SK-N-SH treated with all-trans-retinoic acid at 6 μM for 48 hours (cell line): ENCODE data around the gene MMP25.
A peak's percentile ranks its signal among the peaks of the same experiment; 100 is the strongest.

Experiments used
- ATAC-seq: fragments of 200-7000 bp; cut with Tn5 transposase; 3 replicates; pipeline ENCODE4 v1.9.1; 2020; ENCODE audit warnings: mild to moderate bottlenecking, moderate library complexity
- ARNTL ChIP-seq: fragments of 450-650 bp; formaldehyde crosslinking; IDR thresholded peaks from 2 replicates; pipeline ENCODE4 v1.5.0; 2020; ENCODE audit warnings: low read depth, mild to moderate bottlenecking, moderate library complexity, borderline replicate concordance
- BACH2 ChIP-seq: fragments of 250-450 bp; sonication (Bioruptor Pico); IDR thresholded peaks from 2 replicates; pipeline ENCODE4 v1.9.0; 2021; ENCODE audit warnings: mild to moderate bottlenecking, borderline replicate concordance
- CSDC2 ChIP-seq: fragments of 250-450 bp; sonication (Bioruptor Pico); IDR thresholded peaks from 2 replicates; pipeline ENCODE4 v1.5.0; 2020; ENCODE audit warnings: mild to moderate bottlenecking, moderate library complexity
- ESRRG ChIP-seq: fragments of 250-450 bp; sonication (Bioruptor Pico); IDR thresholded peaks from 2 replicates; pipeline ENCODE4 v1.6.1; 2021; ENCODE audit warnings: mild to moderate bottlenecking
- GLIS3 ChIP-seq: fragments of 250-450 bp; sonication (Bioruptor Pico); IDR thresholded peaks from 2 replicates; pipeline ENCODE4 v1.5.0; 2020; ENCODE audit warnings: mild to moderate bottlenecking, moderate library complexity
- ISL1 ChIP-seq: fragments of 250-450 bp; sonication (Bioruptor Pico); IDR thresholded peaks from 2 replicates; pipeline ENCODE4 v2.1.2; 2022; ENCODE audit warnings: mild to moderate bottlenecking, moderate library complexity
- PPARA ChIP-seq: fragments of 250-450 bp; sonication (Bioruptor Pico); IDR thresholded peaks from 2 replicates; pipeline ENCODE4 v1.5.0; 2020; ENCODE audit warnings: mild to moderate bottlenecking, borderline replicate concordance
- RARB ChIP-seq: fragments of 250-450 bp; sonication (Bioruptor Pico); IDR thresholded peaks from 2 replicates; pipeline ENCODE4 v1.8.0; 2021; ENCODE audit warnings: mild to moderate bottlenecking, moderate library complexity
- SNAI2 ChIP-seq: fragments of 250-450 bp; sonication (Bioruptor Pico); IDR thresholded peaks from 2 replicates; pipeline ENCODE4 v1.5.0; 2020; ENCODE audit warnings: mild to moderate bottlenecking, moderate library complexity
- TCF4 ChIP-seq: fragments of 250-450 bp; sonication (Bioruptor Pico); IDR thresholded peaks from 2 replicates; pipeline ENCODE4 v1.8.0; 2021; ENCODE audit warnings: mild to moderate bottlenecking, moderate library complexity, borderline replicate concordance
- TOX ChIP-seq: fragments of 250-450 bp; sonication (Bioruptor Pico); IDR thresholded peaks from 2 replicates; pipeline ENCODE4 v1.8.0; 2021; ENCODE audit warnings: mild to moderate bottlenecking, moderate library complexity, borderline replicate concordance
- ZFP3 ChIP-seq: fragments of 250-450 bp; sonication (Bioruptor Pico); IDR thresholded peaks from 2 replicates; pipeline ENCODE4 v1.5.0; 2020; ENCODE audit warnings: mild to moderate bottlenecking, moderate library complexity
- ZFP30 ChIP-seq: fragments of 450-650 bp; formaldehyde crosslinking; IDR thresholded peaks from 2 replicates; pipeline ENCODE4 v1.5.0; 2022; ENCODE audit warnings: mild to moderate bottlenecking, moderate library complexity
- ZNF565 ChIP-seq: fragments of 450-650 bp; formaldehyde crosslinking; conservative IDR thresholded peaks from 2 replicates; pipeline ENCODE4 v1.5.0; 2020; ENCODE audit warnings: low read depth, mild to moderate bottlenecking, moderate library complexity
- ZNF70 ChIP-seq: fragments of 450-650 bp; formaldehyde crosslinking; IDR thresholded peaks from 2 replicates; pipeline ENCODE4 v1.5.0; 2020; ENCODE audit warnings: mild to moderate bottlenecking, moderate library complexity
- ZNF8 ChIP-seq: fragments of 450-650 bp; formaldehyde crosslinking; IDR thresholded peaks from 2 replicates; pipeline ENCODE4 v1.5.0; 2020; ENCODE audit warnings: mild to moderate bottlenecking, moderate library complexity
- TF ChIP-seq, protein P1 (sequence below): fragments of 250-450 bp; sonication (Bioruptor Pico); IDR thresholded peaks from 2 replicates; pipeline ENCODE4 v1.5.1; 2021; ENCODE audit warnings: mild to moderate bottlenecking, moderate library complexity
- TF ChIP-seq, protein P2 (sequence below): fragments of 250-450 bp; sonication (Bioruptor Pico); IDR thresholded peaks from 2 replicates; pipeline ENCODE4 v1.5.1; 2020; ENCODE audit warnings: low read depth, mild to moderate bottlenecking, moderate library complexity
- TF ChIP-seq, protein P3 (sequence below): fragments of 250-450 bp; sonication (Bioruptor Pico); IDR thresholded peaks from 2 replicates; pipeline ENCODE4 v1.8.0; 2020; ENCODE audit warnings: mild to moderate bottlenecking, moderate library complexity, borderline replicate concordance
- TF ChIP-seq, protein P4 (sequence below): fragments of 250-450 bp; sonication (Bioruptor Pico); IDR thresholded peaks from 2 replicates; pipeline ENCODE4 v1.8.0; 2021; ENCODE audit warnings: low read depth, mild to moderate bottlenecking, moderate library complexity, borderline replicate concordance
- TF ChIP-seq, protein P5 (sequence below): fragments of 250-450 bp; sonication (Bioruptor Pico); IDR thresholded peaks from 2 replicates; pipeline ENCODE4 v1.5.0; 2020; ENCODE audit warnings: mild to moderate bottlenecking, moderate library complexity

MMP25 gene

DNA sequence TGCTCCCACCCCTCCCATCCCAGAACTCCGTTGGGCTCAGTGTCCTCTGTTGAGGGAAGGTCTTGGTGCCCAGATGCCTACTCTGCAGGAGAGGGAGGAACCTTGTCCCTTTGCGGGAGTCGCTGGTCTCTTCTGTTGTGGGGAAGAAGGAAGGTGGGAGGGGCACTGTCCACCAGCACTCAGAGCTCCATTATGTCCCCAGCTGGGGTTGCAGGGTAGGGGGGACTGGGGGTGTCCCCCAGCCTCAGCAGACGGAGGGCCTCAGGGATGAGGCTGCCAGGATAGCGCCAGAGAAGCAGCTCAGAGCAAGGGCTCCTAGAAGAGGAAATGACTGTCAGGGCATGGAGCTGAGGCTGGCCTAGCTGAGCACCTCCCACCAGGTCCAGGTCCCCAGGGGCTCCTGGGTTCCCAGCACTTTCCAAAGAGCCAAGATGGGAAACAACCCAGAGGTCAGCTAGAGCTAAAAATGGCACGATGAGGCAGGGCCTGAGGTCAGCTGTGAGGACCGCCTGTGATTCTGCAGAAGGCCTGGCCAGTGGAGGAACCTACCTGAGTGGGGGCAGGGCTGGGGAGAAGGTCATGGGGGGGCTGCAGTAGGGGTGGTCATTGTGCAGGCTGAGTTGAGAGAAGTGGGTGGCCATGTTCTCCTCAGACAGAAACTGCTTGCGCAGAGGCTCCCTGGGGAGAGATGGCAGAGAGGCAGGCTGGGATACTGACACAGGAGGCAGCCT lies 23.5 kb upstream of the MMP25 start:
- no peak for ATAC-seq
- TF ChIP-seq RARB (CRISPR knock-in tag) (0 out of 2 replicates have a peak, but pooled peaks have one; percentile 7), ISL1 (CRISPR knock-in tag) (no peak), GLIS3 (CRISPR knock-in tag) (0 out of 2 replicates have a peak, but pooled peaks have one; percentile 26)

DNA sequence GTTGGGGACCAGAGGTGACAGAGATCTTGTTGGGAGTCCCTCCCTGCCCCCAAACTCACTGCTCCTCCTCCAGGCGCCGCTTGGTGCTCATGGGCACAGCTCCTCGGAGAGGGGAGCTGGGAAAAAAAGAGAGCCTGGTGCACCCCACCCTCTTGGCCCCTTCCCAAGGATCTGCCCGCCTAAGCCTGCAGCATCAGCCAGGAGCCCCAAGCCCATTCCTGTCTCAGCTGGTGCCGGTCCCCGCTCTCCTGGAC lies 23.0 kb upstream of the MMP25 start:
- no peak for ATAC-seq
- TF ChIP-seq GLIS3 (CRISPR knock-in tag) (peak; percentile 4; the same call in 1 of the 2 replicates), ARNTL (no peak), ZFP3 (no peak), TOX (CRISPR knock-in tag) (no peak), TCF4 (no peak), RARB (CRISPR knock-in tag) (no peak), ZNF70 (CRISPR knock-in tag) (no peak), ZNF8 (no peak), BACH2 (CRISPR knock-in tag) (no peak), ZNF565 (CRISPR knock-in tag) (0 out of 2 replicates have a peak, but pooled peaks have one; percentile 31)
- TF ChIP-seq, protein P1, sequence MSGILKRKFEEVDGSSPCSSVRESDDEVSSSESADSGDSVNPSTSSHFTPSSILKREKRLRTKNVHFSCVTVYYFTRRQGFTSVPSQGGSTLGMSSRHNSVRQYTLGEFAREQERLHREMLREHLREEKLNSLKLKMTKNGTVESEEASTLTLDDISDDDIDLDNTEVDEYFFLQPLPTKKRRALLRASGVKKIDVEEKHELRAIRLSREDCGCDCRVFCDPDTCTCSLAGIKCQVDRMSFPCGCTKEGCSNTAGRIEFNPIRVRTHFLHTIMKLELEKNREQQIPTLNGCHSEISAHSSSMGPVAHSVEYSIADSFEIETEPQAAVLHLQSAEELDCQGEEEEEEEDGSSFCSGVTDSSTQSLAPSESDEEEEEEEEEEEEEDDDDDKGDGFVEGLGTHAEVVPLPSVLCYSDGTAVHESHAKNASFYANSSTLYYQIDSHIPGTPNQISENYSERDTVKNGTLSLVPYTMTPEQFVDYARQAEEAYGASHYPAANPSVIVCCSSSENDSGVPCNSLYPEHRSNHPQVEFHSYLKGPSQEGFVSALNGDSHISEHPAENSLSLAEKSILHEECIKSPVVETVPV (CRISPR knock-in tag) = no peak; the same call in 1 of the 2 replicates
- TF ChIP-seq, protein P2, sequence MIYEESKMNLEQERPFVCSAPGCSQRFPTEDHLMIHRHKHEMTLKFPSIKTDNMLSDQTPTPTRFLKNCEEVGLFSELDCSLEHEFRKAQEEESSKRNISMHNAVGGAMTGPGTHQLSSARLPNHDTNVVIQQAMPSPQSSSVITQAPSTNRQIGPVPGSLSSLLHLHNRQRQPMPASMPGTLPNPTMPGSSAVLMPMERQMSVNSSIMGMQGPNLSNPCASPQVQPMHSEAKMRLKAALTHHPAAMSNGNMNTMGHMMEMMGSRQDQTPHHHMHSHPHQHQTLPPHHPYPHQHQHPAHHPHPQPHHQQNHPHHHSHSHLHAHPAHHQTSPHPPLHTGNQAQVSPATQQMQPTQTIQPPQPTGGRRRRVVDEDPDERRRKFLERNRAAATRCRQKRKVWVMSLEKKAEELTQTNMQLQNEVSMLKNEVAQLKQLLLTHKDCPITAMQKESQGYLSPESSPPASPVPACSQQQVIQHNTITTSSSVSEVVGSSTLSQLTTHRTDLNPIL (CRISPR knock-in tag) = no peak

DNA sequence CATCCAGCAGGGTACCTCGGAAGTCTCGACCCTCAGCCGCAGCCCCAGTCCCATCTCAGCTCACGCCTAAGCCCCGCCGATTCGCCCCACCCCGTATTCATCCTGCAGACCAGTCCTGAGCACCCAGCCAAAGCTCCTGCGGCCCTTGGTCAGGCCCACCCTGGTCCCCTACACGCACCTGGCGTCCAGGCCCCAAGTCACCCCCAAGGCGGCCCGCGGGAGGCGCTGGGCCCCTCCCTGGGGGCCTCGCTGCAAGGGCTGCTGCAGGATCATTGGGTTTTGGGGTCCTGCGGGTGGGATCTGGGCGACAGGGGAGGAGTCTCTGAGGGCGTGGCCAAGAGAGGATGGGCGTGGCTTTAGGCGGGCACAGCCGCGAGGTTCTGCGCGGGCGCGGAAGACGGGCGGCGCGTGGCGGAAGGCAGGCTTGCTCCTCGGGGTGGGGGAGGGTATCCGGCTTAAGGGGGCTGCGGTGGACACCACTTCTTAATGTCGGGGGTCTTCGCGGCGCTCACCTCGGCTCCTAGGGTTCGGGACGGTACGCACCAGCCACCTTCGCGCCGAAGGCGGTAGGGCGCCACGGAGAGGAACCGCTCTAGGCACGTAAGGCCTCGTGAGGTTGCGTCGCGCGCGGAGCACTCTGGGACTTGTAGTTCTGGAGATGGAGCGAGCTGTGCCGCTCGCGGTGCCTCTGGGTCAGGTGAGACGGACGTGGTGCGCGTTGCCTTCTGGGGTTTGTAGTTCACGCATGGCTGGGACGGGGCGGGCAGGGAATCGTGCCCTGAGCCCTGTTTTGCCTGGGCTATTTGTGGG lies 22.5 kb upstream of the MMP25 start, which contains the start of the genes HCFC1R1 and THOC6:
TSS of gene HCFC1R1 (minus strand) at position 274 of the 810 bp plus-strand sequence. CDS start at position 273, 1 bp downstream.
TSS of gene THOC6 (plus strand) at position 367 of the 810 bp plus-strand sequence. CDS start at position 659, 292 bp downstream.
- peak; percentile 67; the same call in 1 of the 2 replicates for TF ChIP-seq SNAI2
- peak; percentile 31; the same call in 1 of the 2 replicates for TF ChIP-seq ESRRG (CRISPR knock-in tag)
- TF ChIP-seq CSDC2 = peak; percentile 75; the same call in 1 of the 2 replicates
- 0 out of 2 replicates have a peak, but pooled peaks have one; percentile 20 for TF ChIP-seq ZNF565 (CRISPR knock-in tag)
- TF ChIP-seq, protein P3, sequence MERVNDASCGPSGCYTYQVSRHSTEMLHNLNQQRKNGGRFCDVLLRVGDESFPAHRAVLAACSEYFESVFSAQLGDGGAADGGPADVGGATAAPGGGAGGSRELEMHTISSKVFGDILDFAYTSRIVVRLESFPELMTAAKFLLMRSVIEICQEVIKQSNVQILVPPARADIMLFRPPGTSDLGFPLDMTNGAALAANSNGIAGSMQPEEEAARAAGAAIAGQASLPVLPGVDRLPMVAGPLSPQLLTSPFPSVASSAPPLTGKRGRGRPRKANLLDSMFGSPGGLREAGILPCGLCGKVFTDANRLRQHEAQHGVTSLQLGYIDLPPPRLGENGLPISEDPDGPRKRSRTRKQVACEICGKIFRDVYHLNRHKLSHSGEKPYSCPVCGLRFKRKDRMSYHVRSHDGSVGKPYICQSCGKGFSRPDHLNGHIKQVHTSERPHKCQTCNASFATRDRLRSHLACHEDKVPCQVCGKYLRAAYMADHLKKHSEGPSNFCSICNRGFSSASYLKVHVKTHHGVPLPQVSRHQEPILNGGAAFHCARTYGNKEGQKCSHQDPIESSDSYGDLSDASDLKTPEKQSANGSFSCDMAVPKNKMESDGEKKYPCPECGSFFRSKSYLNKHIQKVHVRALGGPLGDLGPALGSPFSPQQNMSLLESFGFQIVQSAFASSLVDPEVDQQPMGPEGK (CRISPR knock-in tag) = peak; percentile 92
- TF ChIP-seq, protein P4, sequence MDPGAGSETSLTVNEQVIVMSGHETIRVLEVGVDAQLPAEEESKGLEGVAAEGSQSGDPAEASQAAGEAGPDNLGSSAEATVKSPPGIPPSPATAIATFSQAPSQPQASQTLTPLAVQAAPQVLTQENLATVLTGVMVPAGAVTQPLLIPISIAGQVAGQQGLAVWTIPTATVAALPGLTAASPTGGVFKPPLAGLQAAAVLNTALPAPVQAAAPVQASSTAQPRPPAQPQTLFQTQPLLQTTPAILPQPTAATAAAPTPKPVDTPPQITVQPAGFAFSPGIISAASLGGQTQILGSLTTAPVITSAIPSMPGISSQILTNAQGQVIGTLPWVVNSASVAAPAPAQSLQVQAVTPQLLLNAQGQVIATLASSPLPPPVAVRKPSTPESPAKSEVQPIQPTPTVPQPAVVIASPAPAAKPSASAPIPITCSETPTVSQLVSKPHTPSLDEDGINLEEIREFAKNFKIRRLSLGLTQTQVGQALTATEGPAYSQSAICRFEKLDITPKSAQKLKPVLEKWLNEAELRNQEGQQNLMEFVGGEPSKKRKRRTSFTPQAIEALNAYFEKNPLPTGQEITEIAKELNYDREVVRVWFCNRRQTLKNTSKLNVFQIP (CRISPR knock-in tag) = 0 out of 2 replicates have a peak, but pooled peaks have one; percentile 28
- TF ChIP-seq ZNF8 = peak; percentile 8; the same call in 1 of the 2 replicates
- TF ChIP-seq, protein P5, sequence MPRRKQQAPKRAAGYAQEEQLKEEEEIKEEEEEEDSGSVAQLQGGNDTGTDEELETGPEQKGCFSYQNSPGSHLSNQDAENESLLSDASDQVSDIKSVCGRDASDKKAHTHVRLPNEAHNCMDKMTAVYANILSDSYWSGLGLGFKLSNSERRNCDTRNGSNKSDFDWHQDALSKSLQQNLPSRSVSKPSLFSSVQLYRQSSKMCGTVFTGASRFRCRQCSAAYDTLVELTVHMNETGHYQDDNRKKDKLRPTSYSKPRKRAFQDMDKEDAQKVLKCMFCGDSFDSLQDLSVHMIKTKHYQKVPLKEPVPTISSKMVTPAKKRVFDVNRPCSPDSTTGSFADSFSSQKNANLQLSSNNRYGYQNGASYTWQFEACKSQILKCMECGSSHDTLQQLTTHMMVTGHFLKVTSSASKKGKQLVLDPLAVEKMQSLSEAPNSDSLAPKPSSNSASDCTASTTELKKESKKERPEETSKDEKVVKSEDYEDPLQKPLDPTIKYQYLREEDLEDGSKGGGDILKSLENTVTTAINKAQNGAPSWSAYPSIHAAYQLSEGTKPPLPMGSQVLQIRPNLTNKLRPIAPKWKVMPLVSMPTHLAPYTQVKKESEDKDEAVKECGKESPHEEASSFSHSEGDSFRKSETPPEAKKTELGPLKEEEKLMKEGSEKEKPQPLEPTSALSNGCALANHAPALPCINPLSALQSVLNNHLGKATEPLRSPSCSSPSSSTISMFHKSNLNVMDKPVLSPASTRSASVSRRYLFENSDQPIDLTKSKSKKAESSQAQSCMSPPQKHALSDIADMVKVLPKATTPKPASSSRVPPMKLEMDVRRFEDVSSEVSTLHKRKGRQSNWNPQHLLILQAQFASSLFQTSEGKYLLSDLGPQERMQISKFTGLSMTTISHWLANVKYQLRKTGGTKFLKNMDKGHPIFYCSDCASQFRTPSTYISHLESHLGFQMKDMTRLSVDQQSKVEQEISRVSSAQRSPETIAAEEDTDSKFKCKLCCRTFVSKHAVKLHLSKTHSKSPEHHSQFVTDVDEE (CRISPR knock-in tag) = peak; percentile 19; the same call in 1 of the 2 replicates
- TF ChIP-seq BACH2 (CRISPR knock-in tag) = no peak
- TF ChIP-seq PPARA (CRISPR knock-in tag) = no peak
- TF ChIP-seq, protein P2 (CRISPR knock-in tag) = peak; percentile 59
- TF ChIP-seq ZFP30 (CRISPR knock-in tag) = 0 out of 2 replicates have a peak, but pooled peaks have one; percentile 4
- TF ChIP-seq, protein P1 (CRISPR knock-in tag) = 0 out of 2 replicates have a peak, but pooled peaks have one; percentile 49
- no peak for TF ChIP-seq ZFP3
- TF ChIP-seq TOX (CRISPR knock-in tag) = peak; percentile 49; the same call in 1 of the 2 replicates
- TF ChIP-seq GLIS3 (CRISPR knock-in tag) = peak; percentile 98
- TF ChIP-seq, all 23 proteins: peak for 13
- peak; percentile 64 for ATAC-seq
